IMR-90 (cell line): ENCODE data around the gene CLDN7.

Experiments used
- RCOR1 ChIP-seq: IDR thresholded peaks from 2 replicates; pipeline ENCODE4 v1.6.1; 2012; ENCODE audit warnings: mild to moderate bottlenecking, low read length, improper control_type of control experiment; ENCODE audit not compliant: insufficient replicate concordance
- RFX5 ChIP-seq: IDR thresholded peaks from 2 replicates; pipeline ENCODE4 v1.8.0; 2012; ENCODE audit warnings: low read depth, mild to moderate bottlenecking, low read length, moderate library complexity
- TF ChIP-seq, protein P1 (sequence below): conservative IDR thresholded peaks from 2 replicates; pipeline ENCODE4 v1.5.1; 2012; ENCODE audit warnings: mild to moderate bottlenecking, low read depth, low read length, improper control_type of control experiment

DNA sequence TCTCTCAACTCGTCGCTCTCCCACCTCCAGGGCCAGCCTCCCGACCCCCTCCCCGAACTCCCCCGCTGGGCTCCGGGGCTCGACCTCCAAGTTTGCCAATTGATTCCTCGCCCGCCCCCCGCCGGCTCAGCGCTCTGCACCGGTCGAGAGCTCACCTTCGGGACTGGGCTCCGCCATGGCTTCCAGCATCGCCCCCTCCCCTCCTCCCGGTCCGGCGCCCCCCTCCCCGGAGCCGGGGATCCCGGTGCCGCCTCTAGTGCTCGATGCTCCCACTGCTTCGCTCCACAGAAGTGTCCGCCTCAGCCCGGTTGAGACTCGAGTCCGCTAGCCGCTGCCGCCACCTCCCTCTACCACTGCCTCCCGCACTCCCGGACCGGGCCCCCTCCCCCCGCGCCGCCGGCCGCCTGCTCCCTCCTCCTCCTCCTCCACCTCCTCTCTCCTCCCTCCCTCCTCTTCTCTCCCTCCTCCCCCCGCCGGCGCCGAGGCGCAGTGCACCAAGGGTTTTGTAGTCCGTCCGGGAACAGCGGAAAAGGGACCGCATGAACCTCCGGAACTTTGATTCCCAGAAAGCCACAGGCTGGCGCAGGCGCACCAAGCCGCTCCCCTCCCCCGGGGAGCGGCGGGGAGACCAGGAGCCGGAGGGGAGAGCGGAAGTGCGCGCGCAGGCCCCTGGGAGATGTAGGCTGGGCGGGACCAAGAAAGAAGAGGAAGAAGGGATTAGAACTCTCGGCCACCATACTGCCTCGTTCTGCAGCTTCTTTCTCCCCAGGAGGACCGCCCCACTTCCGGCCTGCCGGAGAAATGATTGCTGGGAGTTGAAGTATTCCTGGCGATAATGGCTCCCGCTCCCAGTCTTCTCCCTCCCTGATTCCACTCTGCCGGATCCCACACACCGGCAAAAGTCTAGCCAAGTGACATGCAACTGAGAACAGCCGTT is 22.9 kb downstream of the CLDN7 start, which contains the start of gene PHF23:
- TF ChIP-seq, protein P1, sequence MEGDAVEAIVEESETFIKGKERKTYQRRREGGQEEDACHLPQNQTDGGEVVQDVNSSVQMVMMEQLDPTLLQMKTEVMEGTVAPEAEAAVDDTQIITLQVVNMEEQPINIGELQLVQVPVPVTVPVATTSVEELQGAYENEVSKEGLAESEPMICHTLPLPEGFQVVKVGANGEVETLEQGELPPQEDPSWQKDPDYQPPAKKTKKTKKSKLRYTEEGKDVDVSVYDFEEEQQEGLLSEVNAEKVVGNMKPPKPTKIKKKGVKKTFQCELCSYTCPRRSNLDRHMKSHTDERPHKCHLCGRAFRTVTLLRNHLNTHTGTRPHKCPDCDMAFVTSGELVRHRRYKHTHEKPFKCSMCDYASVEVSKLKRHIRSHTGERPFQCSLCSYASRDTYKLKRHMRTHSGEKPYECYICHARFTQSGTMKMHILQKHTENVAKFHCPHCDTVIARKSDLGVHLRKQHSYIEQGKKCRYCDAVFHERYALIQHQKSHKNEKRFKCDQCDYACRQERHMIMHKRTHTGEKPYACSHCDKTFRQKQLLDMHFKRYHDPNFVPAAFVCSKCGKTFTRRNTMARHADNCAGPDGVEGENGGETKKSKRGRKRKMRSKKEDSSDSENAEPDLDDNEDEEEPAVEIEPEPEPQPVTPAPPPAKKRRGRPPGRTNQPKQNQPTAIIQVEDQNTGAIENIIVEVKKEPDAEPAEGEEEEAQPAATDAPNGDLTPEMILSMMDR, result no peak
- no peak for TF ChIP-seq RCOR1
- TF ChIP-seq RFX5, result no peak
